HEK293T (cell line): Measurements from ENCODE around the gene MRPL43.

Source experiments
- CTCF ChIA-PET: fragments of 350-600 bp; formaldehyde crosslinking; extraction: SDS; loops from one replicate; lab custom pipeline; 2021; ENCODE audit warnings: antibody characterized with exemption, inconsistent platforms; lab: Yijun Ruan, JAX
- POLR2A ChIA-PET: fragments of 350-600 bp; formaldehyde crosslinking; extraction: SDS; loops from one replicate; lab custom pipeline; 2020; ENCODE audit warnings: antibody characterized with exemption, inconsistent platforms; lab: Yijun Ruan, JAX
- DNase-seq: peaks from one replicate; pipeline ENCODE4 v3.0.0; 2012; ENCODE audit warnings: mixed read lengths; ENCODE audit errors: extremely low spot score
- ARNT ChIP-seq: fragments of 450-650 bp; IDR thresholded peaks from 2 replicates; pipeline ENCODE4 v1.6.1; 2017; ENCODE audit warnings: mild to moderate bottlenecking
- BHLHE40 ChIP-seq: fragments of 450-650 bp; IDR thresholded peaks from 2 replicates; pipeline ENCODE4 v1.6.1; 2016; ENCODE audit warnings: mild to moderate bottlenecking, moderate library complexity, borderline replicate concordance
- CTBP1 ChIP-seq: fragments of 450-650 bp; IDR thresholded peaks from 2 replicates; pipeline ENCODE4 v1.6.1; 2016; ENCODE audit warnings: borderline replicate concordance
- ELF4 ChIP-seq: fragments of 450-650 bp; IDR thresholded peaks from 2 replicates; pipeline ENCODE4 v1.6.1; 2017; ENCODE audit warnings: antibody characterized with exemption
- FOXA1 ChIP-seq: fragments of 450-650 bp; IDR thresholded peaks from 2 replicates; pipeline ENCODE4 v1.6.1; 2016; ENCODE audit warnings: mild to moderate bottlenecking
- FOXK2 ChIP-seq: fragments of 450-650 bp; IDR thresholded peaks from 2 replicates; pipeline ENCODE4 v1.6.1; 2016; ENCODE audit warnings: mild to moderate bottlenecking
- FOXM1 ChIP-seq: fragments of 450-650 bp; IDR thresholded peaks from 2 replicates; pipeline ENCODE4 v1.6.1; 2017; ENCODE audit warnings: mild to moderate bottlenecking, borderline replicate concordance
- HDGF ChIP-seq: fragments of 450-650 bp; IDR thresholded peaks from 2 replicates; pipeline ENCODE4 v1.6.1; 2017; ENCODE audit warnings: antibody characterized with exemption, borderline replicate concordance
- L3MBTL2 ChIP-seq: fragments of 450-650 bp; conservative IDR thresholded peaks from 2 replicates; pipeline ENCODE4 v1.6.1; 2016; ENCODE audit warnings: mild to moderate bottlenecking
- LEF1 ChIP-seq: fragments of 450-650 bp; IDR thresholded peaks from 2 replicates; pipeline ENCODE4 v1.6.1; 2017; ENCODE audit warnings: mild to moderate bottlenecking, borderline replicate concordance
- NFRKB ChIP-seq: fragments of 450-650 bp; IDR thresholded peaks from 2 replicates; pipeline ENCODE4 v1.6.1; 2016; ENCODE audit warnings: mild to moderate bottlenecking, moderate library complexity
- PKNOX1 ChIP-seq: fragments of 450-650 bp; IDR thresholded peaks from 2 replicates; pipeline ENCODE4 v1.6.1; 2016
- SP1 ChIP-seq: fragments of 450-650 bp; IDR thresholded peaks from 2 replicates; pipeline ENCODE4 v1.6.1; 2017
- SUZ12 ChIP-seq: fragments of 450-650 bp; IDR thresholded peaks from 2 replicates; pipeline ENCODE4 v1.6.1; 2016; ENCODE audit warnings: mild to moderate bottlenecking
- TARDBP ChIP-seq: fragments of 450-650 bp; IDR thresholded peaks from 2 replicates; pipeline ENCODE4 v1.6.1; 2016
- ZNF384 ChIP-seq: fragments of 450-650 bp; IDR thresholded peaks from 2 replicates; pipeline ENCODE4 v1.6.1; 2016

Gene MRPL43

GRCh38 chr10:100988166-100988565 is 869 bp upstream of the MRPL43 start:
- POLR2A ChIA-PET = interaction anchor here (1.1 to 1.3 kb wide), 2 partner anchors 10 to 55 kb away, joined by 3 to 12 read pairs; partner anchors contain the start of gene LZTS2
- TF ChIP-seq NFRKB (no peak), SUZ12 (no peak), TARDBP (no peak)
- CTCF ChIA-PET = no interaction called here
- no peak for DNase-seq

- POLR2A ChIA-PET = interaction anchor here (0.8 to 1.3 kb wide), 9 partner anchors 11 to 74 kb away, joined by 3 to 12 read pairs (median 4); partner anchors contain the start of genes LZTS2 and SLF2
- DNase-seq = no peak
- no peak for TF ChIP-seq SUZ12
- no peak for TF ChIP-seq BHLHE40
- no peak for TF ChIP-seq CTBP1
- TF ChIP-seq TARDBP = no peak
- no peak for TF ChIP-seq LEF1
- TF ChIP-seq FOXK2 = no peak
- TF ChIP-seq ARNT = no peak
- TF ChIP-seq FOXM1 = no peak
- TF ChIP-seq HDGF = no peak
- TF ChIP-seq NFRKB = no peak
- TF ChIP-seq FOXA1 = no peak
- no peak for TF ChIP-seq L3MBTL2
- no peak for TF ChIP-seq ZNF384
- TF ChIP-seq PKNOX1 = no peak
- no peak for TF ChIP-seq ELF4
- TF ChIP-seq SP1 = no peak
- CTCF ChIA-PET = interaction anchor here (1.3 kb wide), 1 partner anchor 62 kb away, joined by 3 read pairs; no protein-coding TSS in a partner anchor
These were observed 370 bp upstream of the MRPL43 start for GRCh38 chr10:100987685-100988049.

GRCh38 chr10:100986623-100986951 is 710 bp downstream of the MRPL43 start:
- no peak for DNase-seq
- CTCF ChIA-PET = interaction anchor here (1.3 to 1.9 kb wide), 2 partner anchors 13 to 63 kb away, joined by 3 to 4 read pairs; partner anchors contain the start of gene LZTS2
- TF ChIP-seq L3MBTL2 (no peak), FOXK2 (no peak), SP1 (no peak), ZNF384 (no peak), BHLHE40 (no peak), LEF1 (no peak), FOXA1 (no peak), TARDBP (no peak), ELF4 (no peak), ARNT (no peak), FOXM1 (no peak), SUZ12 (no peak), NFRKB (no peak), CTBP1 (no peak)
- POLR2A ChIA-PET = interaction anchor here (0.7 to 1.9 kb wide), 3 partner anchors 12 to 32 kb away, joined by 3 to 5 read pairs (median 4); no protein-coding TSS in a partner anchor

- ChIA-PET CTCF (interaction anchor here (1.1 to 1.9 kb wide), 2 partner anchors 13 to 14 kb away, joined by 4 read pairs; partner anchors contain the start of gene LZTS2), POLR2A (interaction anchor here (0.7 to 1.9 kb wide), 3 partner anchors 9 to 15 kb away, joined by 3 to 5 read pairs (median 3); no protein-coding TSS in a partner anchor)
- TF ChIP-seq HDGF (no peak), PKNOX1 (no peak), ZNF384 (no peak), ELF4 (no peak), BHLHE40 (no peak), FOXA1 (no peak)
- no peak for DNase-seq
These were observed 2.0 kb downstream of the MRPL43 start for GRCh38 chr10:100985336-100985735.

GRCh38 chr10:100984672-100985177 is 2.6 kb downstream of the MRPL43 start:
- CTCF ChIA-PET = interaction anchor here (1.1 kb wide), 1 partner anchor 13 kb away, joined by 4 read pairs; no protein-coding TSS in a partner anchor
- TF ChIP-seq FOXM1 = no peak
- no peak for TF ChIP-seq NFRKB
- no peak for TF ChIP-seq FOXA1
- no peak for TF ChIP-seq HDGF
- TF ChIP-seq PKNOX1 = no peak
- TF ChIP-seq BHLHE40 = no peak
- no peak for TF ChIP-seq TARDBP
- TF ChIP-seq SUZ12 = no peak
- no peak for TF ChIP-seq SP1
- no peak for TF ChIP-seq L3MBTL2
- POLR2A ChIA-PET = interaction anchor here (0.7 to 1.9 kb wide), 3 partner anchors 9 to 14 kb away, joined by 3 to 5 read pairs (median 3); no protein-coding TSS in a partner anchor
- no peak for DNase-seq

- no peak for TF ChIP-seq TARDBP
- no peak for TF ChIP-seq L3MBTL2
- no peak for TF ChIP-seq NFRKB
- POLR2A ChIA-PET = no interaction called here
- CTCF ChIA-PET = no interaction called here
- DNase-seq = no peak
These were observed 3.2 kb downstream of the MRPL43 start for GRCh38 chr10:100983868-100984671.
